HG03095 (cell line): Measurements from ENCODE around the gene SINHCAF.
"Not testable (repeated sequence)": the region's sequence is repeated elsewhere in the genome, so short reads cannot be mapped to it uniquely, and the experiment has no call there.

Source experiments
- ATAC-seq: cut with Tn5 transposase; IDR thresholded peaks from one replicate; pipeline ENCODE4 v1.9.1; 2021; ENCODE audit warnings: moderate library complexity; ENCODE audit not compliant: unreplicated experiment

SINHCAF gene

DNA sequence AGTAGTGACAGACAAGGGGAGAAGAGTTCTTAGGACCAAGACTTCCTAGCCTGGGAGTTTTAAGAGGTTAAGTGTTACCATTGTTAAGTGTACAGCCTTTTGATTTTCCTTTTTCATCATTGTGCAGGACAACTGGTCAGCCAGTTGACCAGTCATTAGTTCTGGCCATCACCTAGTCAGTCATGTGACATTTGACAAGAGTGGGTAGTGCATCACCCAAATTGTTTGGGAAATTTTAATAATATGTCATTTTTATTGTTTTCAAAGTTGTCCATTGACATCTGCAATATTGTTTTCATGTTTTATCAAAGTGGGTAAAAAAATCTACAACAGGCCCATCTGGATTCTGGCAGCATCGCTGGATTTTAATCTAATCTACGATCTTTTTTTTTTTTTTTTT lies 15.5 kb downstream of the SINHCAF start:
- no peak for ATAC-seq

GRCh38 chr12:31309279-31309678 lies 16.7 kb downstream of the SINHCAF start:
- no peak for ATAC-seq

DNA sequence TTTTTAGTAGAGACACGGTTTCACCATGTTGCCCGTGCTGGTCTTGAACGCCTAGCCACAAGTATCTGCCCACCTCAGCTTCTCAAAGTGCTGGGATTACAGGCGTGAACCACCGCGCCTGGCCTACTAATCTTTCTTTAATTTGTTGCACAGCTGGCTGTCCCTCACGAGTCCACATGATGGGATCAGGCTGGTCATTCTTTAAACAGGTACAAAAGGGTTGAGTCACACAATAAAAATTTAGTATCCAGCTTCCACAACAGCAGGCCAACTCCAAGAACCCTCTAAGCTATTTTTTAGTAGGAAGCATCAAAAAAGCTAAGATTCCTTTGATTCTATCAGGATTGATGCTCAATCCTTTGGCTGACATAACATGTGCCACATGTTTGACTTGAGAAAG lies 17.8 kb downstream of the SINHCAF start:
- no peak for ATAC-seq

DNA sequence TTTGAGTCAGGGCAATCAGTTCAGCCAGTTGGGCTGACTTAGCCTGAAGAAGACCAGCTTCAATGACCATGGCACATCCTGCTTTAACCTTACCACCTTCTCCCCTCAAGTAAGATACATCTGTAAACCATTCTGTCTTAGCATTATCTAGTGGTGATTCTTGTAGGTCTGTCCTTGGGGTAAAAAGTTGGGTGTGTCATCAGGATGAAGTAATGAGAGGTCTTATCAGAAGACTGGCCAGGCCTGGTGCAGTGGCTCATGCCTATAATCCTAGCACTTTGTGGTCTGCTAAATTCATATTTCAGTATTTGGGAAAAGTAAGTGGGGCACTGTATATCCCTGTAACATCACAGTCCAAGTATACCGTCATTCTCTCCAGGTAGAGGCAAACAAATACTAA lies 19.1 kb downstream of the SINHCAF start:
- no peak for ATAC-seq

DNA sequence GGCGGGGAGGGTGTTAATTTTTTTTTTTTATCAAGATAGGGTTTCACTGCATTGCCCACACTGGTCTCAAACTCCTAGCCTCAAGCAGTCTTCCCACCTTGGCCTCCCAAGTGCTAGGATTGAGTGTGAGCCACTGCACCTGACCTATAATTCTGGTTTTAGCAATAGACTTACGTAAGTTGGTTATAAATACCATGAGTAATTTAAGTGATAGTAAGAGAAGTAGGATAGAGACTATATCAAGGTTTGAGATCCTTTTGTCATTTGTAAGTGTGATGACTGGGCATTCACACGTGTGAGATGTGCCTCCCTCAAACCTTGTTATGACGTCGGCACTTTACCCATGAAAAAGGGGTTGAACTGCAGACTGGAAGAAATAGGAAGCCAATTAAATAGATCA lies 22.5 kb downstream of the SINHCAF start:
- no peak for ATAC-seq

DNA sequence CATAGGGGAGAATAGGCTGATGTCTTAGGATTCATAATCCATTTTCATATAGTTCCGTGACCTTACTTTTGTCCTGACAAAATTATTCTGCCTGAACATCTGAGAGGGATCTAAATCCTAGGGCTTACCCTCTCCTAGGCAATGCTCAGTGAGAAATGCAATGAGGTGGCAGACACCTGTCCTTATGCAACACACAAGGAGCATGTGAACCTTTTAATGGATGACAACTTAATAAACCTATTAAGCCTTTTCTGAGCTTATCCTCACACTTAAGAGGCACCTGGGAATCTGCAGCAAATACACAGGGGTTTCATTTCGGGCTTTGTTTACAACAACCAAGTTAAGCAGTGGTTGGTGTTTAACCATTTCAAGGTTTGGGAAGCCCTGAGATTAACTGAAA lies 24.6 kb downstream of the SINHCAF start:
- no peak for ATAC-seq

DNA sequence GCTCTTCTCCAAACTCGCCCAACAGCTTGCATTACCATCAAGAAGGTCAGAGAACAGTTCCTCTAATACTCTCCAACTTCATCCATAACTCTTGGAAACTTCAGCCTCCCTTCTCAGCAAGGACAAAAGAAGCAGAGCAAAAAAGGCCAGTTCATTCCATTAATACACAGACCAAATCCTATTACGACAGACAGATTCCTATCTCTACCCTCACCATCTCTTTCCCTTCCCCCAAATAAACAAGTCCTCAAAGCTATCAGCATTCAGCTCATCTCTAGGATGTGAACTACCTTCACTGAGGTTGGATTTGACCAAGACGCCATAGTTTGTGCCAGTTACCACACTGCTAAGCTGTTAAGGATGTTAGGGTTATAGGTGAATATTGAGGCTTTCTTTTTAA lies 25.2 kb downstream of the SINHCAF start:
- ATAC-seq = no peak

DNA sequence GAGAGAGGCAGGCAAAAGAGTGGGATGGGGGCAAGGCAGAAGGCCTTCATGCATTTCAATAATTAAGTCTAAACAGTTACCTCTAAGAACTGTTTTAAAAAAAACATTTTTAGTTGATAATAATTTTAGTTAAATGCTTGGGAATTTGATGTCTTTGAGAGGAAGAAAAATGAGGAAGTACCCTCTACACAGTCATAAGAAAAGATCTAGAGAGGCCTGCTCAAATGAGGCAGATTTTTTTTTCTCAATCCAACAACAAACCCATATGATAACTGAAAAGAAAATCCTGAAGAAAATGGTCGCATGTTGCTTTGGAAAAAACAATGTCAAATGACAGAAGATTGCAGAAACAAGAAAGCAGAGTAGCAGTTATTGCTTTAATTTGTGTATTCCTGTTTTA lies 25.6 kb downstream of the SINHCAF start:
- no peak for ATAC-seq

- no peak for ATAC-seq
Measured at GRCh38 chr12:31298922-31299321, 27.0 kb downstream of the SINHCAF start.

DNA sequence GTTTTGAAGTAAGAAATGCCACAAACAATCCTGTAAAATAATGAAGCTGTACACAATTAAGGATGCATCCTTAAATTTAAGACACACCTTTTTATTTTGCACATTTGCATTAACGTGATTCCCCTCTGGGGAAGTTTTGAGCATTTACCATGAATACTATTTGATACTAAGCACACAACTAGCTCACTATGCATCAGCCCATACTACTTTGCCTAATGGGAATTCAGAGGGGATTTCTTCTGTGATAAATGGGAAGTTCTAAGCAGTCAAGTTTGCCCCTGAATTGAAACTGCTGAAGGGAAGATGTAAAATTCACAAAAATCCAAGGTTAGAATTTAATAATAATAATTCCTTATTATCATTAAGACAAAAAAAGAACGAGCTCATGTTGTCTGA lies 27.4 kb downstream of the SINHCAF start:
- ATAC-seq = no peak

GRCh38 chr12:31297572-31298514 lies 28.1 kb downstream of the SINHCAF start:
- ATAC-seq = peak; percentile 45

GRCh38 chr12:31289441-31289840 lies 36.5 kb downstream of the SINHCAF start:
- no peak for ATAC-seq

DNA sequence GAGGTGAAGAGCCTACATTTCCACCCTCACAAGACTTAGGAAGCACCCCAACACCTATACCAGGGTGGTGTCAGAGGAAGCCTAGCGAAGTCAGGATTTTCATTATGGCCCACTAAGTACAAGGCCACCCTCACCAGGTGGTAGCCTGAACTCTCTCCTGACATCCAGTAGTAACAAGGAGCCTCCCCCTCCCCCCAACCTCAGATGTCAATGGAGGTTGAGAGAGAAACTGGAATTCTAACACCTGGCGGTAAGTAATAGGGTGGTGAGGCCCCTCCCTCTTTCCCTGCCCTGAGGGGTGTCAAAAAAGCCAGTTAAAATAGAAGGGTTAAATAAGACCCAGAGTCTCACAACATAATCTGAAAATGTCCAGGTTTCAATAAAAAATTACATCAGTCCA lies 37.6 kb downstream of the SINHCAF start:
- ATAC-seq = no peak

GRCh38 chr12:31280183-31280582 lies 45.8 kb downstream of the SINHCAF start:
- ATAC-seq = no peak

GRCh38 chr12:31279390-31279924 lies 46.5 kb downstream of the SINHCAF start:
- ATAC-seq = no peak

- ATAC-seq = no peak
Measured at GRCh38 chr12:31278832-31279231, 47.1 kb downstream of the SINHCAF start.

GRCh38 chr12:31278424-31278823 lies 47.5 kb downstream of the SINHCAF start:
- no peak for ATAC-seq

DNA sequence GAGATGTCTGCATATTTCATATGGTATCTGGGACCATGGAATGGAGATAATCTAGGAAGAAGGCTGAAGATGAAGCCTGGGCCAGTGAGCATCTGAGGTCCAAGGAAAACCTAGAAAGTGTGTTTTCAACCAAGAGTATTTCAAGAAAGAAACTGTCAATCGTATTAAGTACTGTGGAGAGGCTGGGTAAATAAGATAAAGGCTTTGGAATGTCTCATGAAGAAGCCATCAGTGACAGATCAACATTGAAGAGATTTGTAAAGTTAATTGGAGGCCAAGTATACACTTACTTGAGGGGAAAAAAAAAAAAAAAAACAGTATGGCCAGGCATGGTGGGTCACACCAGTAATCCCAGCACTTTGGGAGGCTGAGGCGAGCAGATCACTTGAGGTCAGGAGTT lies 48.9 kb downstream of the SINHCAF start:
- no peak for ATAC-seq

- ATAC-seq = no peak
Measured at GRCh38 chr12:31275491-31275890, 50.5 kb downstream of the SINHCAF start.

GRCh38 chr12:31274520-31275300 lies 51.2 kb downstream of the SINHCAF start:
- no peak for ATAC-seq

GRCh38 chr12:31273794-31274193 lies 52.2 kb downstream of the SINHCAF start:
- not testable (repeated sequence) for ATAC-seq
